Measurements from ENCODE around the gene STXBP1.

DNA sequence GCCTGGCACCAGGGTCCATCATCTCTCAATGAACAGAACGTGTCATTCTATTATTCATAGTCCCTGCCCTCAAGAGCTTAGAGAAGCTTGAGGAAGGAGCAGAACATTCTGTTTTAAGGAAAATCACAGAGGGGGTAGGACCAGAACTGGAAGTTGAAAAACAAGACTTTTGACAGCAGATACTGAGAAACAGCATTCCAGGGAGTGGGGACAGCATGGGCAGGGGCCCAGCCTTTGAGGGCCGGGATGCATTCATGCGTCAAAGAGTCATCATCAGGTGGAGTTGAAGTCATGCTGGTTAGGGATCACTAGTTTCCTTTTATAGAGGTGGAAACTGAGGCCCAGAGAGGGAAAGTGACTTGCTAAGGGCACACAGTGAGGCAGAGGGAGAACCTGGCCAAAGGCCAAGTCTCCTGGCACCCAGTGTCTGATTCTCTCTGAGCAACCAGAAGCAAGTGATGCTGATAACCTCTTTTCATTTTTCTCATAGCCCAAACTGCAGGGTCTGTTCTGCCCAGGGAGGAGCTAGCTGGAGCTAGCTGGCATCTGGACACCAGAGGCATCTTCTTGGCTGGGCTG, 41.5 kb upstream of the STXBP1 start:
- TF ChIP-seq, protein P1, sequence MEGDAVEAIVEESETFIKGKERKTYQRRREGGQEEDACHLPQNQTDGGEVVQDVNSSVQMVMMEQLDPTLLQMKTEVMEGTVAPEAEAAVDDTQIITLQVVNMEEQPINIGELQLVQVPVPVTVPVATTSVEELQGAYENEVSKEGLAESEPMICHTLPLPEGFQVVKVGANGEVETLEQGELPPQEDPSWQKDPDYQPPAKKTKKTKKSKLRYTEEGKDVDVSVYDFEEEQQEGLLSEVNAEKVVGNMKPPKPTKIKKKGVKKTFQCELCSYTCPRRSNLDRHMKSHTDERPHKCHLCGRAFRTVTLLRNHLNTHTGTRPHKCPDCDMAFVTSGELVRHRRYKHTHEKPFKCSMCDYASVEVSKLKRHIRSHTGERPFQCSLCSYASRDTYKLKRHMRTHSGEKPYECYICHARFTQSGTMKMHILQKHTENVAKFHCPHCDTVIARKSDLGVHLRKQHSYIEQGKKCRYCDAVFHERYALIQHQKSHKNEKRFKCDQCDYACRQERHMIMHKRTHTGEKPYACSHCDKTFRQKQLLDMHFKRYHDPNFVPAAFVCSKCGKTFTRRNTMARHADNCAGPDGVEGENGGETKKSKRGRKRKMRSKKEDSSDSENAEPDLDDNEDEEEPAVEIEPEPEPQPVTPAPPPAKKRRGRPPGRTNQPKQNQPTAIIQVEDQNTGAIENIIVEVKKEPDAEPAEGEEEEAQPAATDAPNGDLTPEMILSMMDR (conservative IDR thresholded peaks at IDR 0.05; ENCODE audit: low read depth, low read length): no peak
- no peak for TF ChIP-seq EZH2 (IDR thresholded peaks at IDR 0.05; ENCODE audit: borderline replicate concordance, low read depth, low read length, poor library complexity, severe bottlenecking)
